HG03460 (cell line): ENCODE data around the gene DDX46.
"Not testable (repeated sequence)": the region's sequence is repeated elsewhere in the genome, so short reads cannot be mapped to it uniquely, and the experiment has no call there.

Source experiments
- ATAC-seq: cut with Tn5 transposase; IDR thresholded peaks from one replicate; pipeline ENCODE4 v1.9.1; 2021; ENCODE audit not compliant: unreplicated experiment

DDX46 gene

GRCh38 chr5:134844252-134844651 lies 85.7 kb downstream of the DDX46 start:
- ATAC-seq = no peak

- ATAC-seq = no peak
Measured at GRCh38 chr5:134845335-134845851, 86.8 kb downstream of the DDX46 start.

- peak; percentile 92 for ATAC-seq
Measured at GRCh38 chr5:134845852-134846640, 87.5 kb downstream of the DDX46 start, which contains the start of gene C5orf24. C5orf24 (plus strand) TSS chr5:134845968; CDS start chr5:134854901, 8,933 bp downstream.

GRCh38 chr5:134846641-134846960 lies 88.0 kb downstream of the DDX46 start:
- ATAC-seq = peak; percentile 7

- ATAC-seq = not testable (repeated sequence)
Measured at GRCh38 chr5:134849434-134849933, 90.9 kb downstream of the DDX46 start.

GRCh38 chr5:134851307-134851923 lies 92.8 kb downstream of the DDX46 start:
- ATAC-seq = no peak

- ATAC-seq = not testable (repeated sequence)
Measured at GRCh38 chr5:134856465-134856864, 97.9 kb downstream of the DDX46 start.

GRCh38 chr5:134857401-134857800 lies 98.8 kb downstream of the DDX46 start:
- ATAC-seq = no peak

- ATAC-seq = no peak
Measured at GRCh38 chr5:134864707-134865106, 106.1 kb downstream of the DDX46 start.

GRCh38 chr5:134873494-134873893 lies 114.9 kb downstream of the DDX46 start:
- ATAC-seq = no peak

- peak; percentile 83 for ATAC-seq
Measured at GRCh38 chr5:134873987-134874830, 115.6 kb downstream of the DDX46 start, which contains the start of gene TXNDC15. TXNDC15 (plus strand) TSS chr5:134874371; CDS start chr5:134874428, 57 bp downstream.

GRCh38 chr5:134874831-134875655 lies 116.5 kb downstream of the DDX46 start:
- ATAC-seq = peak; percentile 31

GRCh38 chr5:134877159-134877558 lies 118.6 kb downstream of the DDX46 start:
- peak; percentile 32 for ATAC-seq

- no peak for ATAC-seq
Measured at GRCh38 chr5:134878403-134878802, 119.8 kb downstream of the DDX46 start.

GRCh38 chr5:134879456-134879855 lies 120.9 kb downstream of the DDX46 start:
- no peak for ATAC-seq
